T follicular helper cell (primary cell): ENCODE measurements around the gene PROZ.
"Not testable (repeated sequence)": the region's sequence is repeated elsewhere in the genome, so short reads cannot be mapped to it uniquely, and the experiment has no call there.

Experiments used
- DNase-seq: peaks from one replicate; pipeline ENCODE4 v3.0.0-alpha.2; 2020; ENCODE audit warnings: low read depth
- total RNA-seq, 2 experiments: gene quantifications; one replicate each; lab custom pipeline; 2026; lab: John Stamatoyannopoulos, UW

Gene PROZ, protein sequence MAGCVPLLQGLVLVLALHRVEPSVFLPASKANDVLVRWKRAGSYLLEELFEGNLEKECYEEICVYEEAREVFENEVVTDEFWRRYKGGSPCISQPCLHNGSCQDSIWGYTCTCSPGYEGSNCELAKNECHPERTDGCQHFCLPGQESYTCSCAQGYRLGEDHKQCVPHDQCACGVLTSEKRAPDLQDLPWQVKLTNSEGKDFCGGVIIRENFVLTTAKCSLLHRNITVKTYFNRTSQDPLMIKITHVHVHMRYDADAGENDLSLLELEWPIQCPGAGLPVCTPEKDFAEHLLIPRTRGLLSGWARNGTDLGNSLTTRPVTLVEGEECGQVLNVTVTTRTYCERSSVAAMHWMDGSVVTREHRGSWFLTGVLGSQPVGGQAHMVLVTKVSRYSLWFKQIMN
- 0 reads per million in 2 experiments for total RNA-seq

DNA sequence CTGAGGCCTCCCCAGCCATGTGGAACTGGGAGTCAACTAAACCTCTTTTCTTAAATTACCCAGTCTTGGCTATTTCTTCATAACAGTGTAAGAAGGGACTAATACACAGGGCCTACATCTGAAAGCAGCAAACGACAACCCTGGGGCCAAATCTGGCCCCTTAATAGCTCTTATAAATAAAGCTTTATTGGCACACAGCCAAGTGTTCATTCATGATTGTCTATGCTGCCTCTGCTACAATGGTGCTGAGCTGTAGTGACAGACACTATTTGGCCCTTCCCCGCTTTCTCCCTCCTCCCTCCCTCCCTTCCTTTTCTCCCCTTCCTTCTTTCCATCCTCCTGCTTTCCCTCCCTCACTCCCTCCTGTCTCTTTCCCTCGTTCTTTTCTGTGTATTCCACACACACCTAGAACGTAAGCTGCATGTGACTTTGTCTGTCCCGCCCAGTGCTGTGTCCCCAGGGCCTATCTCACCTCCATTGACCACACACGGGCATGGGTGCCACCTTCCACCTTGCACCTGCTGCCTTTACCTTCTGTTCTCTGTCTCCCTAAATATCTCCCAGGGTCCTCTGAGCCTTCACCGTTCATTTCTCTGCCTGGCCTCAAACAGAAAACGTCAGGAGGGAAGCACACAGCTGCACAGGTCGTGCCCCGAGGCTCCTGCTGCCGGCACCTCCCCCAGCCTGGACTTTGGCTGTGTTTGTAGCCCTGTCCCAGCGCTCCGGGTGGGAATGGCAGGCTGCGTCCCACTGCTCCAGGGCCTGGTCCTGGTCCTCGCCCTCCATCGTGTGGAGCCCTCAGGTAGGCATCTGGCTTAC lies at the start of gene PROZ:
Gene PROZ, plus strand, starts transcription at position 720 of the 819 bp plus-strand sequence. Its CDS starts 13 bp downstream, at position 733.
- DNase-seq = no peak

DNA sequence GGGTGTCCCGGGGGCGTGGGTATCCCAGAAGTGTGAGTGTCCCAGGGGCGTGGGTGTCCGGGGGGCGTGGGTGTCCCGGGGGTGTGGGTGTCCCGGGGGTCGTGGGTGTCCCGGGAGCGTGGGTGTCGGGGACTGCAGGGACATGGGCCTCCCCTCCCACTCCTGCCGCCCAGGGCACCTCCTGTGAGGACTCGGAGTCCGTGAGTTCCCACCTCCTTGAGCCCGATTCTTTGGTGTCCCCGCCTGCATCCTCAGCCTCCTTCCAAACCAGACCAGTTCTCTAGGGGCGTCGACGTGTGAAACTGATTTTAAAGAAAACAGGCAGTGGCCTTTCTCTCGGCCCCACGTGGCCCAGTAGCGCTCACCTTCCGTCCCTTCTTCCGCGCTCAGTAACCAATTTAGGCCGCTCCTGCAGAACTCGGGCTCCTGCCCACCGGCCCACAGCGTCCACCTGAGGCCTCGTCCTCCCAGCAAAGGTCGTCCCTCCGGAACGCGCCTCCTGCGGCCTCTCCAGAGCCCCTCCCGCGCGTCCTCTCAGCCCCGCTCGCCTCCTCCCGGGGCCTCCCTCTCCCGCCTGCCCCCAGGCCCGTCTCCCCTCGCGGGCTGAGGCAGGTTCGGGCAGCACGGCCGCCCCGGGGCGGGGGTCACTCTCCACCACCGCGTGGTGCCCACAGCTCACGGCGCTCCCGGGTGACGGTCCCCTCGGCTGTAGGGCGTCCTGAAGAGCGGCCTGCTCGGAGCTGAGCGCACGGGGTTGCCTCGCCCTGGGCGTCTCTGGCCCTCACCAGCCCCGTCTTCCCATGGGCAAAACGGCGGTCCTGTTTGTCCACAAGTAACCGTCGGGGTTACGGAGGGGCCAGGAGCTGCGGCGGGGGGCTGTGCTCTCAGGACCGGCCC lies 49.0 kb upstream of the PROZ start:
- no peak for DNase-seq

- no peak for DNase-seq
Observed at GRCh38 chr13:113110048-113110851, 48.2 kb upstream of the PROZ start.

DNA sequence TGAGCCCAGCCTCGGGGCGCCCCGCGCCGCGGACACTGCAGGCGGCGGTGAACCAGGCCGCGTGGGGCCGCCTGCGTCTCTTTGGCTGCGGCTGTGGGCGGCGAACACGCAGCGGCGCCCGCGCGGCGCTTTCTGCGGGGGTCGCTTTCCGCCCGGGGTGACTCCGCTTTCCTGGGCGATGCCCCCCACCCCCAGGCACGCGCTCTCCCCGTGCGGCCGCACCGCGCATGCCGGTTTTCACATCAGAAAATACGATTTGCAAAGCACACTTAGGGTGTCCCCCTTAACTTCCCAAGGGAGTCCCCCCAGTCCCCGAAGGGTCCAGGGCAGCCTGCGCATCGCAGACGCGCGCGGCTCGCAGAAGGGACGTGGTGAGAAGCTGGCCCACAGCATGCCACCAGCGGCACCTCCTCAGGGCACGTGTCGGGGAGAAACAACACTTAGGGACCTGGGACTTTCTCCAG lies 47.6 kb upstream of the PROZ start:
- DNase-seq = no peak

- not testable (repeated sequence) for DNase-seq
Observed at GRCh38 chr13:113111821-113112220, 46.6 kb upstream of the PROZ start.

DNA sequence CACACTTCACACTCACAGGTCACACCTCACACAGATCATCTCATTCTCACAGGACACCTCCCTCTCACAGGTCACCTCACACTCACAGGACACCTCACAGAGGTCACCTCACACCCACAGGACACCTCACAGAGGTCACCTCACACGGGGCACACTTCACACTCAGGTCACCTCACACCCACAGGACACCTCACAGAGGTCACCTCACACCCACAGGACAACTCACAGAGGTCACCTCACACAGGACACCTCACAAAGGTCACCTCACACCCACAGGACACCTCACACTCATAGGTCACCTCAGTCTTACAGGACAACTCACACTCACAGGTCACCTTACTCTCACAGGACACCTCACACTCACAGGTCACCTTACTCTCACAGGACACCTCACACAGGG lies 46.0 kb upstream of the PROZ start:
- DNase-seq = not testable (repeated sequence)

DNA sequence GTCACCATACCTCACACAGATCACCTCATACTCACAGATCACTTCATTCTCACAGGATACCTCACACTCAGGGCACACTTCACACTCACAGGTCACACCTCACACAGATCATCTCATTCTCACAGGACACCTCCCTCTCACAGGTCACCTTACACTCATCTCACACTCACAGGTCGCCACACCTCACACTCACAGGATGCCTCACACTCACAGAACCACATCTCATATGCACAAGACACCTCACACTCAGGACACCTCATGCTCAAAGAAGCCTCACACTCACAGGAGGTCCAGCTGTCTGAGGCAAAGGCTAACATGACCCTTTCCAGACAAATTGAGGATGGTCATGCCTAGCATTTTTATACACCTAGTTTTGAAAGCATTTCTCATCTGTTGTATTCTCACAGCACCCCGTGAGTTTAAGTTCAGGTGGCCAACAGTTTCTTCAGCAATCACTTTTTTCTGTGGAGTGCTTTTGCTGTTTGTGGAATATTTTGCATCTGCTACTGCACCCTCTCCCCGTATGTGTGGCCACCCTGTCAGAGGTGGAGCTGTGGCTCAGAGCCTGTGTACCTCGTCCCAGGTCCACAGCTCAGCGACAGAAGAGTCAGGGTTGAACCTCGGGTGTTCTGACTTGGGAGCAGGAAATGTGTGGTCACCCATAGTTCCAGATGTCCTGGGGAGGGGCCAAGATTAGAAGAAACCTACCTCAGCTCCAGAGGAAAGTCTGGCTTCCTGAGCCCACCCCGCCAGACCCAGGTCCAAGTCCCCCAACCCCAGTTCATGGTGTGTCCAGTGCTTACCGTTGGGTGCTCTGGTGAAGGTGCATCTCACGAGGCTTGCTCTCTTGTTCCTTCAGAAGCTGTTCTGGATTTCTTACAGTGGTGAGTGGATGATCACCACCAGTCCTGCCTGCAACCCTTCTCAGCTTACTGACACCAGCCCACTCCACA lies 45.3 kb upstream of the PROZ start:
- no peak for DNase-seq

DNA sequence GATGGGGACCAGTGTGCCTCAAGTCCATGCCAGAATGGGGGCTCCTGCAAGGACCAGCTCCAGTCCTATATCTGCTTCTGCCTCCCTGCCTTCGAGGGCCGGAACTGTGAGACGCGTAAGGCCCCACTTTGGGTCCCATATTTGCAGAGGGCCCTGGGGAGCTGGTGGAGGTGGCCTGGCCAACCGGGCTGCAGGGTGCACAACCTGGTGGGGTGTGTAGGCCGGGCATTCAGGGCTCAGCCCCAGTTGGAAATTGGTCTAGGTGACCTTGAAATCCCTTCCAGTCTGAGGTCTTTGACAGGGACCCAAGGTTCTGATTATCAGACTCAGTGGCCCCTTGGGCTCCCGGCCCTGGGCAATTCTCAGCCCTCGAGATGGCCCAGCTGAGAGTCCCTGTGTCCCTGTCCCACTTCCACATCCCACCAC lies 44.6 kb upstream of the PROZ start:
- no peak for DNase-seq

DNA sequence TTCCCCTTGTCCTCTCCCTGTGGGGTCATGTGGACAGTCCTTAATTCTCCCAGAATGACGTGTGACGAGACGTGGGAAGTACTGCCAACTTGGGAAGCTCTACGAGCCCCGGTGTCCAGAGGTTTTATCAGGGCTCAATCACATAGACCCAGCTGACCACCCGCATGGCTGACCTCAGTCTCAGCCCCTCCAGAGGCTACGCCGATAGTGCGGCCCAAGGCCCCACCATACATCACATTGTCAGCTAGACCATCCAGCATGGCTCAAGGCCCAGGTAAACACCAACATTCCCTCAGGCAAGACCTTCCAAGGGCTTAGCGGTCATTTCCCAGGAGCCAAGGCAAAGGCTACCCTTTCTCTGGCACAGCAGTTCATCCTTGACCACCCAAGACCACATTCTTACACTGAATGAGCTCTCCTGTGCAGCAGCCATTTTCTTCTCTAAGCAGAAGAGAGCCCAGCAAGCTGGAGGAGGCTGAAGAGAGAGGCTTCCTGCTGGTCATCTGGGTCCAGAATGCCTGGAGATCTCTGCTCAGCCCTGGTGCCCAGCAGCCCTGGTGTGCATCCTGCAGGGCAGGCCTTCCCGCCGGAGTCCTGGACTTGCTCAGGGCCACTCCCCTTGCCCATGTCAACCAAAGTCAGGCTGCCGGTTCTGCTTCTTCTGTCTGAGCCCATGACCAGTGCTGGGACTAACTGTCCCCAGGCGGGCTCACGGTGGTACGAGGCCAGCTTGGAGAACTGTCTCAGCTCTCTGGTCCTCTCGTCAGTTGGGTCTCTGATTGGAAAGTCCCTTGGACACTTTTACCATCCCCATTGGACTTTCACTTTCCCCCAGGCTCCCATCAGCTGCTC lies 43.7 kb upstream of the PROZ start:
- no peak for DNase-seq

DNA sequence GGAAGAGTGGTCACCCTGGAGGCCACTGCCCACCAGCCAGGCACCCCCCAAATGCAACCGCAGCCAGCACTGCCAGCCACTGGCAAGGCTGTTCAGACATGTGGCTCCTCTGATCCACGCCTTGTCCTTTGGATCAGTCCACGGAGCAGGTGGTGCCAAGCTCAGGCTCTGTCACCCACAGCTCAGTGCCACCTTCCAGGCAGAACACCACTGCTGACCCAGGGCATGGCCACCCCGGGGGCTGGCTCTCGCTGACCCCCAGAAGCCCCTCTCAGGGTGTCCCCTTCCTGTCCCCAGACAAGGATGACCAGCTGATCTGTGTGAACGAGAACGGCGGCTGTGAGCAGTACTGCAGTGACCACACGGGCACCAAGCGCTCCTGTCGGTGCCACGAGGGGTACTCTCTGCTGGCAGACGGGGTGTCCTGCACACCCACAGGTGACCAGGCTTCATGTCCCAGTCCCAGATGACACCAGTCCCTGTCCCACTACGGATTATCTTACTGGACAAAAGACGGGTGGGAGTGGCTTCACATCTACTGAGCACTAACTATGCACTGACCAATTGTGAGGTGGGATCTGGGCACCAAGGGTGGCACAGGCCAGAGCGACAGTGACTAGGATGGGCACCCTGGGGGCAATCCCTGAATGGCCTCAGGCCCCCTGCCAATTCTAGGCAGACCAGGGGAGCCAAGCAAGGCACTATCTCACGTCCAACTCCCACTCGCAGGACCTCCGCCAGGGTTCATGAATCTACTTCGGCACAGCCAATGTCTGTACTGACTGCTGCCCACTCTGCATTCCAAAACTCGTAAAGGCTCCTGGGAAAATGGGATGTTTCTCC lies 42.9 kb upstream of the PROZ start:
- no peak for DNase-seq

GRCh38 chr13:113116206-113116800 lies 42.1 kb upstream of the PROZ start:
- DNase-seq = no peak

DNA sequence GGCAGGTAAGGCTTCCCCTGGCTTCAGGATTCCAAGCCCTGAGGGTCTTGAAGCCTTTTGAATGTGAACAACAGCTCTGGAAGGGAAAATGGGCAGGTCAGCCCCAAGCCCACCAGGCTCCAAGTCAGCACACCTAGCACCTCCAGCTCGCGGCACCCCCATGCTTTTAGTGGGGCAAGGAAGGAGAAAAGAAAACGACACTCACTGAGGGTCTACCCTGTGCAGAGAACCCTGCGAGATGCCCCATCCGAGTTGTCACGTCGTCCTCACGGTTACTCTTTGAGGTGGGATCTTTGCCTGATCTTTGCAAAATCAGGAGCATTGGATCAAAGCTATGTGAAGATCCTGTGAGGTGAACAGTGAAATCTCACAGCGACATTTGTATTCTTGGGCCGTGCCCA lies 41.6 kb upstream of the PROZ start:
- no peak for DNase-seq

GRCh38 chr13:113117335-113117872 lies 41.0 kb upstream of the PROZ start:
- DNase-seq = no peak

DNA sequence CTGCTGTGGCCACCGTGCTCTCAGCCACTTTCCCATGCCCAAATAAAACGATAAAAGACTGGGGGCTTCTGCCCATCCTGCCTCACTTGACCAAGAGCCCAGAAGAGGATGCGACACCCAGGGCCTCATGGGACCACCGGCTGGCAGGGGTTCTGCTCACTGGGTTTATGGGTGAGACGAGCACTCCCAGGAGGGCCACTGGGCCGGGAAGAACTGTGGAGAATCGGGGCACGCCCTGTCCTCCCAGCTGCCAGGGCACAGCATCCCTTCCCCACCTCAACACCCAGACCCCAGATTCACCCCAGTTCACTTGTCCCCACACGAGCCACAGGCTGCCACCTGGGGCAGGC lies 40.6 kb upstream of the PROZ start:
- DNase-seq = no peak

GRCh38 chr13:113118261-113119021 lies 40.0 kb upstream of the PROZ start:
- no peak for DNase-seq

GRCh38 chr13:113119166-113119821 lies 39.2 kb upstream of the PROZ start:
- no peak for DNase-seq
